Activated CD8-positive, alpha-beta memory T cell treated with anti-CD3 and anti-CD28 coated beads, Interleukin-2, amount 50 U/mL, for 1 hour (primary cell): Measurements from ENCODE around the gene COLEC12.

Experiments used
- DNase-seq: peaks from one replicate; pipeline ENCODE4 v3.0.0-alpha.2; 2020; ENCODE audit errors: extremely low read depth

The COLEC12 gene

GRCh38 chr18:446941-447560 is 53.5 kb downstream of the COLEC12 start:
- DNase-seq: no peak

DNA sequence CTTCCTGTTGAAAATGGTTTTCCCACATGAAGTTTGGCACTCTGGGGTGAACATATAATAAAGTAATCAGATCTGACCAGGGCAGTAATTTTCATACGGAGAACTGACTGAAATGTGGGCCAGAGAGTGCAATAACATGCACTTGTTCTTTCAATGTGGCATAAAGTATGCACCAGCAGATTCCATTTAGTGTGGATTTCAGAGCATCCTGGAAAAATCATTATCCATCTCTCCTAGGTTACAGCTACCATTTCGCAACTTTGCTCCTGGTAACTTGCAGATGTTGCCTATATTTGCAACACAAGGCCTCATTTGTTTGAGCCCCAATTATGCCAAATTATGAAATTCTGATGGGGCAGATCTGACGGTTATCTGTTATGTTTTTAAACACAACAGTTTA is 55.4 kb downstream of the COLEC12 start:
- DNase-seq: no peak

- DNase-seq: no peak
Observed at GRCh38 chr18:438571-438970, 61.9 kb downstream of the COLEC12 start.

DNA sequence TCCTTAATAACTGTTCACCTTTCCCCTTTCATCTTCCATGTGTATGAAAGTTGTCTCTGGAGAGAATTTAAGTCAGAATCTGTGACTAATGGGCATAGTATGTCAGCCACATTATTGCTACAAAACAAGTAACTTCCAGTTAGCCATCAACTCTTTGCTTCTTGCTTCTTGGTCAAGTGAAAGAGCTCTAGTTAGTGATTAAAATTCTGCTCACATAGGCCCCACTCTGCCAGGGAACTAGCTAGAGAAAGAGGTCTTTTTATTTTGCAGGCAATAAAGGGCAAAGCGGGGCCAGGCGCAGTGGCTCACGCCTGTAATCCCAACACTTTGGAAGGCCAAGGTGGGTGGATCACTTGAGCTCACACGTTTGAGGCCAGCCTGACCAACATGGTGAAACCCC is 64.6 kb downstream of the COLEC12 start:
- no peak for DNase-seq

GRCh38 chr18:434410-434809 is 66.1 kb downstream of the COLEC12 start:
- DNase-seq: no peak

- DNase-seq: no peak
Observed at GRCh38 chr18:433960-434359, 66.5 kb downstream of the COLEC12 start.

DNA sequence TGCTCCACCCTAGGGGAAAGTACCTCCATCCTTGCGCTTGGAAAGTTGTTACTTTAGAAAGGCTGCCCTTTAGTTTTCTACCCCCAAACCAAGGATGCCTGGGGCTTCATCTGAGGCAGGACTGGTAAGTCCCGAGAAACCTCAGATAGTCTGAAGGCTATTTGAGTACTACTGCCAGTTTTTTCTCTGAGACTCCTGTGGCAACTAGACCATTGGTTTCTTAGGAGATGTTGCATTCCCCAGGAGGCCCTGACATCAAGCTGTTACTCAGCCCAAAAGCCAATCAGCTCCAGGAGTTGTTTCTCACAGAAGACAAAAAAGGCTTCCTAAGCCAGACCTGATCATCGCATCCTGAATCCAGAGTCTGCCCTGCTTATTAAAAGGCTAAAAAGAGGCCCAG is 67.2 kb downstream of the COLEC12 start:
- no peak for DNase-seq

DNA sequence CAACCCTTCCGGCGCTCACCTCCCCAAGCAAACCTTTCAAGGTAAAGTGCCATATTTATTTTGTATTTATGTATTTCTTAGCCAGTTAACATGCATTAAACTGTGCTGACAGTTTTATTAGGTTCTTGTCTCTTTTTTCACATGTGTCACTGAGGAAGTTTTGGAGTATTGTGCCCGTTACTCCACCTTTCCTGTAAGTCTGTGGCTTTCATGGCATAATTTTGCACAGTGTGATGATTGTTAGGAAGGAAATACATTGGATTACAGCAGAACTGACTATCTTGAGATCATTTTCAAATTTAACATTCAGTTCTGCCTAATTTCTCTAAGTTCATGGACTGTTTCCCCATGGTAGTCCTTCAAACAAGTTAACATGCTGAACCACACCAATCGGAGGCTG is 67.7 kb downstream of the COLEC12 start:
- DNase-seq: no peak

DNA sequence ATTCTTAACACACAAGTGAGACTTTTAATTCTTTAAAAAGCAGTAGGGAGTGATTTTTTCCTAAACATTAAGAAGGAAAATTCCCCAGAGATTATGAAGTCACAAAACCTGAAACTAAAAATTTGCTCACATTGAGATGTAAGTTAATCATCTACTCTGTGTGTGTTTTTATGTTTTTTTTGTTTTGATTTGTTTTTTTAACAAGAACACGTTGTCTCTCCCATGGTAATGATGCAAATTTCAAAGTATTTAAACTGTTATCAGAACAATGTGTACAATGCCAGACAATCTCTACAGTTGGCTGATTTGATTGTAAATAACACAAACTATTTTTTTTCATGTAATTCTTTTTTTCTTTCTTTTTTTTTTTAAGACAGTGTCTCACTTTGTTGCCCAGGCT is 71.5 kb downstream of the COLEC12 start:
- no peak for DNase-seq

GRCh38 chr18:427005-427404 is 73.5 kb downstream of the COLEC12 start:
- DNase-seq: no peak

DNA sequence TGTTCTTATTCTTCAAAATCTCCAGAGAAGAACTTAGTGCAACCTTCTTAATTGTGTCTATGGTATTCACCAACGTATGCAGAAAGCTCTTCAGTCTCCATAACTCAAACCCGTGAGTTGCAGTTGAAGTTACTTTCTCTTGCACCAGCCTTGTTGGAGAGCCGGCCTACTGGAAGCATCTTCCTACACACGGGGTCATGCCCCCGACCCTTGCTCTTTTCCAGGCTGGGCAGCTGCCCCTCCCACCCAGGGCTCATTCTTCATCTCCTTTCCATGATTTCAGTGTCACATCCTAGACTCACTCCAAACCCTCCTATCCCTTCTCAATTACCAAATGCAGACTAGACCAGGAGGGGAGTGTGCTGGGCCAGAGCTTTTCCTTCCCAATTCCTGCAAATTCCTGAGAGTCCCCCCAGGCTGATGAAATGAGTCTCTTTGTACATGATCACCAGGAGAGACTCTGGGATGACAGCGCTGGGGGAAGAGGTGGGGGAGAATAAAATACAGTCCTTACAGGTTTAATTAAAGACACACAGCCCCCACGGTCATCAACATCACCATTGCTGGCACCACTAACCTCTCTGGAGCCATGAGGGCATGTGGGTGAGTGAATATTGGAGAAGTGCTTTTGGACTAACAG is 75.3 kb downstream of the COLEC12 start:
- DNase-seq: no peak

DNA sequence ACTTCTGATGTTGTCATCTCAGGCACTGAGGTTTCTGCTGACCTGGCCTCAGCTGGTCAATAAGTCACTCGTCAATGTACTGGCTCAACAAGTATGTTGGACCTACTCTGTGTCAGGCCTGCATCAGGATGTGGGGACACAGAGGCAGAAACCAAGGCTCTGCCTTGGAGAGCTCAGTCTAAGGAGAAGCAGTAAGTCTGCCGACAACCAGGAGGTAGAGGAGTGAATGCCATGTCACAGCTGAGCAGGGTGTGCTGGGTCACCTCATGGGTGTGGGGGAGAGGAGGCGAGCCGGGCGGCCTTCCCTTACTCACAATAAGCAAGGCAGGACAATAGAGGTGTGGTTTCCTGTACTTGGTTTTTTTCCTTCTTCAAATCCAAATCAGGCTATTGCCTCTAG is 75.8 kb downstream of the COLEC12 start:
- DNase-seq: no peak

GRCh38 chr18:424071-424661 is 76.3 kb downstream of the COLEC12 start:
- DNase-seq: no peak

- no peak for DNase-seq
Observed at GRCh38 chr18:422966-423365, 77.5 kb downstream of the COLEC12 start.

- DNase-seq: no peak
Observed at GRCh38 chr18:421247-422155, 79.0 kb downstream of the COLEC12 start.

DNA sequence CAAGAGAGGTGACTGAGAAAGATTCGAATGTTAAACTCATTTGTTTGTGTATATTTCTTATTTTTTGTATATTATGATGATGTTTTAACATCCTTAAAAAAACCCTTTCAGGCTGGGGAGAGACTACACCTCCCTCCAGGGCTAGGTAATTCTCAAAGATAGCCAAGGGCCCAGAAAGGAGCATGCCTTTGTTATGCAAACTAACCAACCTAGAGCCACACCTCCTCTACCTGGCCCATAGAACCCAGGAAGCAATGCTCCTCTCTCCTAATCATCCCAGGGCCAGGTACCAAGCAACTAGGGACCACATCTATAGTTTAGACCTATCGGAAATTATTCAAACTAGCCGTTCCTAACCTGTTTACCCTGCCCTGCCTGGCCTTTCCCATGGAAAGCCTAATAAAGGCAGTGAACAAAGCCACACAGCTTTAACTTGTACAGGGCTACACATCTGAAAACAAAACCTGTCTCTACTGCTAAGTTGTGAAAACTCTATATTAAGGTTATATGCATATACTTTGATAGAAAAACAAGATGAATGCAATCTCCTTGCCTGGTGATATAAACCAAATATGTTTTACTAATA is 79.7 kb downstream of the COLEC12 start:
- DNase-seq: no peak

DNA sequence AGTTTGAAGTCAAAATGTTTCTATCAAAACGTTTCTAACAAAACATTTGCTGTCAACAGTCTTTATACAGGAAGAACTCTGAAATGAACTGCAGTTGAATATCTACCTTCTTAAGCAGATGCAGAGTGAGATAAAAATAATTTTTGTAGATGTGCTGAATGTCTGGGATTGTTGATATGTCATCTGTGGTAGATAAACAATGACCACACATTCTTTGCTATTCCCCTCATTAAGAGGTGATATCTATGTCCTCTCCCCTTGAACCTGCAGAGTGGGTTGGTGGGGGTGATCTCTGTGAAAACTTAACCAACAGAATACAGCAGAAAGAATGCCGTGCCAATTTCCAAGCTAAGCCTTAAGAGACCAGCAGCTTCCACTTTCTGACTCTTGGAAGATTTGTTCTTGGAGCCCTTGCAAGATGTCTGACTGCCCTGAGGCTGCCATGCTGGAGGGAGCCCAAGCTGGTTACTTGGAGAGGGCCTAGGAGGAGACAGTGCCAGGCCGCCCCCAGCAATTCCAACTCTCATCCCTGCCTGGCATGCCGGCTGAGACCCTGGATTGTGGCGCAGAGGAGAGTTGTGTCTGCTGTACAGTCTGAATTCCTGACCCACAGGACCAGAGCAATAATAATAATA is 80.8 kb downstream of the COLEC12 start:
- DNase-seq: no peak

GRCh38 chr18:417495-417894 is 83.0 kb downstream of the COLEC12 start:
- no peak for DNase-seq

GRCh38 chr18:416930-417329 is 83.6 kb downstream of the COLEC12 start:
- DNase-seq: no peak

- no peak for DNase-seq
Observed at GRCh38 chr18:415617-416612, 84.6 kb downstream of the COLEC12 start.
